ENCODE data around the gene IKZF2. TPM values are rescaled to one million over a fixed set of nuclear protein-coding genes. Genes with fewer than 3 reads are reported as not detected.

The IKZF2 gene
- total RNA-seq, 1 donor from 2014 or later, result 0.86 TPM

- no peak for TF ChIP-seq CTCF (conservative IDR thresholded peaks at IDR 0.05; ENCODE audit: low read depth, low read length)
- peak; percentile 56 for DNase-seq (ENCODE audit: low read depth)
- H3K4me3 ChIP-seq (ENCODE audit: low read depth, low read length), result no peak overlapping the region
These were observed 176.7 kb downstream of the IKZF2 start for GRCh38 chr2:212974692-212975091.

GRCh38 chr2:212973347-212973746, 178.1 kb downstream of the IKZF2 start:
- DNase-seq (ENCODE audit: low read depth), result no peak
- no peak overlapping the region for H3K4me3 ChIP-seq (ENCODE audit: low read depth, low read length)
- no peak for TF ChIP-seq CTCF (conservative IDR thresholded peaks at IDR 0.05; ENCODE audit: low read depth, low read length)

GRCh38 chr2:212970132-212970531, 181.3 kb downstream of the IKZF2 start:
- DNase-seq (ENCODE audit: low read depth), result peak; percentile 56
- no peak for TF ChIP-seq CTCF (conservative IDR thresholded peaks at IDR 0.05; ENCODE audit: low read depth, low read length)
- H3K4me3 ChIP-seq (ENCODE audit: low read depth, low read length), result no peak overlapping the region

- no peak overlapping the region for H3K4me3 ChIP-seq (ENCODE audit: low read depth, low read length)
- DNase-seq (ENCODE audit: low read depth), result peak; percentile 19
- TF ChIP-seq CTCF (conservative IDR thresholded peaks at IDR 0.05; ENCODE audit: low read depth, low read length), result no peak
These were observed 182.9 kb downstream of the IKZF2 start for GRCh38 chr2:212968284-212969081.

GRCh38 chr2:212966884-212967283, 184.5 kb downstream of the IKZF2 start:
- H3K4me3 ChIP-seq (ENCODE audit: low read depth, low read length), result no peak overlapping the region
- no peak for DNase-seq (ENCODE audit: low read depth)
- no peak for TF ChIP-seq CTCF (conservative IDR thresholded peaks at IDR 0.05; ENCODE audit: low read depth, low read length)

- no peak for DNase-seq (ENCODE audit: low read depth)
- TF ChIP-seq CTCF (conservative IDR thresholded peaks at IDR 0.05; ENCODE audit: low read depth, low read length), result no peak
- H3K4me3 ChIP-seq (ENCODE audit: low read depth, low read length), result no peak overlapping the region
These were observed 188.7 kb downstream of the IKZF2 start for GRCh38 chr2:212962691-212963090.

GRCh38 chr2:212961255-212961654, 190.2 kb downstream of the IKZF2 start:
- H3K4me3 ChIP-seq (ENCODE audit: low read depth, low read length), result no peak overlapping the region

More at GRCh38 chr2:212961255-212961654, 190.2 kb downstream of the IKZF2 start:
- no peak for TF ChIP-seq CTCF (conservative IDR thresholded peaks at IDR 0.05; ENCODE audit: low read depth, low read length)
- DNase-seq (ENCODE audit: low read depth), result no peak

Data from epithelial cell of proximal tubule (primary cell).